Measurements from ENCODE around the gene DPYSL4.

DNA sequence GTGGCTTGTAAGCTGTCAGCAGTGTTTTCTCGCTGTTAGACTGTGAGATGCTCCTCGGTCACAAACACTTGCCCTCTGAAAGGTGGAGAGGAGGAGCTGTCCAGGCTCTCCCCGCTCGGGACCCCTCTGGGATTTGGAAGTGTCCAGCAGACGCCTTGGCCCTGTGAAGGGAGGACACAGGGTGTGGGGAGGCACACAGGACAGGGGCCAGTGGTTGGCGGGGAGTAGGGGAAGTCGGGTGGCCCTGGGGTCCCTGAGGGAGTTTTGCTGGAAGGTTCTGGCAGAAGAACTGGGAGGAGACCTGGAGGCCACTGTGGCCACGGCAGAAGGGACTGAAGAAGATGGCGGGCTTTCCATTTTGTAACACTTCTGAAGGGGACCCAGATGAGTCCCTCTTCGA lies 47.2 kb upstream of the DPYSL4 start:
- TF ChIP-seq POLR2A (IDR thresholded peaks at IDR 0.05), result no peak
- TF ChIP-seq, protein P1, sequence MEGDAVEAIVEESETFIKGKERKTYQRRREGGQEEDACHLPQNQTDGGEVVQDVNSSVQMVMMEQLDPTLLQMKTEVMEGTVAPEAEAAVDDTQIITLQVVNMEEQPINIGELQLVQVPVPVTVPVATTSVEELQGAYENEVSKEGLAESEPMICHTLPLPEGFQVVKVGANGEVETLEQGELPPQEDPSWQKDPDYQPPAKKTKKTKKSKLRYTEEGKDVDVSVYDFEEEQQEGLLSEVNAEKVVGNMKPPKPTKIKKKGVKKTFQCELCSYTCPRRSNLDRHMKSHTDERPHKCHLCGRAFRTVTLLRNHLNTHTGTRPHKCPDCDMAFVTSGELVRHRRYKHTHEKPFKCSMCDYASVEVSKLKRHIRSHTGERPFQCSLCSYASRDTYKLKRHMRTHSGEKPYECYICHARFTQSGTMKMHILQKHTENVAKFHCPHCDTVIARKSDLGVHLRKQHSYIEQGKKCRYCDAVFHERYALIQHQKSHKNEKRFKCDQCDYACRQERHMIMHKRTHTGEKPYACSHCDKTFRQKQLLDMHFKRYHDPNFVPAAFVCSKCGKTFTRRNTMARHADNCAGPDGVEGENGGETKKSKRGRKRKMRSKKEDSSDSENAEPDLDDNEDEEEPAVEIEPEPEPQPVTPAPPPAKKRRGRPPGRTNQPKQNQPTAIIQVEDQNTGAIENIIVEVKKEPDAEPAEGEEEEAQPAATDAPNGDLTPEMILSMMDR (IDR thresholded peaks at IDR 0.05), result no peak

Data from right lobe of liver (tissue), 4 donors.